OCI-LY1 (cell line): ENCODE measurements around the gene CUEDC1.

Experiments used
- H2AFZ ChIP-seq: fragments of 200-600 bp; sonication (generic), shearing (Covaris generic); 2 replicates; pipeline ENCODE4 v1.6.0; 2014; ENCODE audit warnings: antibody characterized with exemption, mild to moderate bottlenecking, low read length
- H3F3A ChIP-seq: fragments of 200-600 bp; sonication (generic), shearing (Covaris generic); 2 replicates; pipeline ENCODE4 v1.6.0; 2014; ENCODE audit warnings: mild to moderate bottlenecking, antibody characterized with exemption, low read length, moderate library complexity; ENCODE audit not compliant: insufficient read depth
- H3K27ac ChIP-seq: fragments of 200-600 bp; sonication (generic); 2 replicates; pipeline ENCODE4 v1.5.1; 2014; ENCODE audit warnings: low read length, mixed run types, mild to moderate bottlenecking, low read depth; ENCODE audit not compliant: poor library complexity, severe bottlenecking
- H3K27me3 ChIP-seq: fragments of 200-600 bp; sonication (generic); 2 replicates; pipeline ENCODE4 v1.6.0; 2014; ENCODE audit warnings: antibody characterized with exemption, mild to moderate bottlenecking, low read length, moderate library complexity; ENCODE audit not compliant: insufficient read depth
- H3K36me3 ChIP-seq: fragments of 200-600 bp; sonication (generic); 2 replicates; pipeline ENCODE4 v1.6.1; 2014; ENCODE audit warnings: mild to moderate bottlenecking, antibody characterized with exemption, low read length, moderate library complexity, mixed read lengths; ENCODE audit not compliant: insufficient read depth
- H3K4me1 ChIP-seq: fragments of 200-600 bp; sonication (generic); 2 replicates; pipeline ENCODE4 v1.5.1; 2014; ENCODE audit warnings: mild to moderate bottlenecking, low read length, moderate library complexity; ENCODE audit not compliant: insufficient read depth, severe bottlenecking
- H3K4me2 ChIP-seq: fragments of 200-600 bp; sonication (generic), shearing (Covaris generic); 2 replicates; pipeline ENCODE4 v1.6.1; 2014; ENCODE audit warnings: low read length
- H3K4me3 ChIP-seq: fragments of 200-600 bp; sonication (generic); 2 replicates; pipeline ENCODE4 v1.5.1; 2014; ENCODE audit warnings: low read length, low read depth, mild to moderate bottlenecking, mixed read lengths; ENCODE audit not compliant: poor library complexity, severe bottlenecking
- H3K79me2 ChIP-seq: fragments of 200-600 bp; shearing (Covaris generic); 2 replicates; pipeline ENCODE4 v1.6.1; 2016; ENCODE audit warnings: mixed run types, low read length, mixed read lengths; ENCODE audit not compliant: insufficient read depth
- H3K9ac ChIP-seq: fragments of 200-600 bp; sonication (generic), shearing (Covaris generic); 2 replicates; pipeline ENCODE4 v1.6.1; 2014; ENCODE audit warnings: mild to moderate bottlenecking, low read length, mixed read lengths
- H3K9me2 ChIP-seq: fragments of 200-600 bp; sonication (generic), shearing (Covaris generic); 2 replicates; pipeline ENCODE4 v1.6.1; 2014; ENCODE audit warnings: low read depth, mild to moderate bottlenecking, low read length, mixed read lengths
- H3K9me3 ChIP-seq: fragments of 200-600 bp; shearing (Covaris generic); 2 replicates; pipeline ENCODE4 v1.6.1; 2014; ENCODE audit warnings: low read length, mixed read lengths
- H4K20me1 ChIP-seq: fragments of 200-600 bp; sonication (generic), shearing (Covaris generic); 2 replicates; pipeline ENCODE4 v1.6.0; 2016; ENCODE audit warnings: mild to moderate bottlenecking, low read length; ENCODE audit not compliant: insufficient read depth
- EZH2 ChIP-seq: fragments of 200-600 bp; sonication (generic), shearing (Covaris generic); IDR thresholded peaks from 2 replicates; pipeline ENCODE4 v1.8.0; 2017; ENCODE audit warnings: borderline replicate concordance, mixed run types, mild to moderate bottlenecking, antibody characterized with exemption, low read length, moderate library complexity, mixed read lengths
- TF ChIP-seq, protein P1 (sequence below): fragments of 200-600 bp; sonication (generic), shearing (Covaris generic); IDR thresholded peaks from 2 replicates; pipeline ENCODE4 v1.5.1; 2017; ENCODE audit warnings: mild to moderate bottlenecking, antibody characterized with exemption, low read length, moderate library complexity, mixed read lengths

CUEDC1 gene

DNA sequence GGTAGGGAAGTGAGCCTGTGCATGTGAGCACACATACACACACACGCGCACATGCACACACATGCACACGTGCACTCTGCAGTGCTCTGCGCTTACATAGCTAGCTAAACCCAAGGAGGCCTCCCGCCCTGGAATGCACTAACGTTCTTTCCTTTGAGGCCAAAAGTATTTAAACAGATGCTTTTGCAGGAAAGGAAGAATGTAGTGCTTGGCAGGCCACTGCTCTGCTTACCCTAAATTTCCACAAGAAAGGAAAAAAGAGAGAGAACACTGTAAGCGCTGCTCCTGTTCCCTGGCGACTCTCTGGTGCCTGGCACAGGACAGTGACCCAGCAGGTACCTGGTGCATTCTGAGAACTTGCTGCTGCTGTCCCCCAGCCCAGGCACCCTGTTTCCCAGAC is 74.1 kb downstream of the CUEDC1 start:
- no peaks in the 10 kb centered on the region for H3K36me3 ChIP-seq
- H2AFZ ChIP-seq, result no peak overlapping the region
- no peaks in the 10 kb centered on the region for H4K20me1 ChIP-seq
- H3K27ac ChIP-seq, result no peak overlapping the region
- no peaks in the 10 kb centered on the region for H3K9me2 ChIP-seq
- H3K9me3 ChIP-seq, result no peaks in the 10 kb centered on the region
- no peaks in the 10 kb centered on the region for H3F3A ChIP-seq
- no peak overlapping the region for H3K4me3 ChIP-seq
- no peaks in the 10 kb centered on the region for H3K4me1 ChIP-seq
- H3K79me2 ChIP-seq, result no peaks in the 10 kb centered on the region
- no peak overlapping the region for H3K9ac ChIP-seq
- H3K4me2 ChIP-seq, result no peak overlapping the region
- H3K27me3 ChIP-seq, result peaks cover 5% of the 10 kb centered on the region; the same call in 1 of the 2 replicates
- TF ChIP-seq, protein P1, sequence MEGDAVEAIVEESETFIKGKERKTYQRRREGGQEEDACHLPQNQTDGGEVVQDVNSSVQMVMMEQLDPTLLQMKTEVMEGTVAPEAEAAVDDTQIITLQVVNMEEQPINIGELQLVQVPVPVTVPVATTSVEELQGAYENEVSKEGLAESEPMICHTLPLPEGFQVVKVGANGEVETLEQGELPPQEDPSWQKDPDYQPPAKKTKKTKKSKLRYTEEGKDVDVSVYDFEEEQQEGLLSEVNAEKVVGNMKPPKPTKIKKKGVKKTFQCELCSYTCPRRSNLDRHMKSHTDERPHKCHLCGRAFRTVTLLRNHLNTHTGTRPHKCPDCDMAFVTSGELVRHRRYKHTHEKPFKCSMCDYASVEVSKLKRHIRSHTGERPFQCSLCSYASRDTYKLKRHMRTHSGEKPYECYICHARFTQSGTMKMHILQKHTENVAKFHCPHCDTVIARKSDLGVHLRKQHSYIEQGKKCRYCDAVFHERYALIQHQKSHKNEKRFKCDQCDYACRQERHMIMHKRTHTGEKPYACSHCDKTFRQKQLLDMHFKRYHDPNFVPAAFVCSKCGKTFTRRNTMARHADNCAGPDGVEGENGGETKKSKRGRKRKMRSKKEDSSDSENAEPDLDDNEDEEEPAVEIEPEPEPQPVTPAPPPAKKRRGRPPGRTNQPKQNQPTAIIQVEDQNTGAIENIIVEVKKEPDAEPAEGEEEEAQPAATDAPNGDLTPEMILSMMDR, result no peak
- no peak for TF ChIP-seq EZH2

DNA sequence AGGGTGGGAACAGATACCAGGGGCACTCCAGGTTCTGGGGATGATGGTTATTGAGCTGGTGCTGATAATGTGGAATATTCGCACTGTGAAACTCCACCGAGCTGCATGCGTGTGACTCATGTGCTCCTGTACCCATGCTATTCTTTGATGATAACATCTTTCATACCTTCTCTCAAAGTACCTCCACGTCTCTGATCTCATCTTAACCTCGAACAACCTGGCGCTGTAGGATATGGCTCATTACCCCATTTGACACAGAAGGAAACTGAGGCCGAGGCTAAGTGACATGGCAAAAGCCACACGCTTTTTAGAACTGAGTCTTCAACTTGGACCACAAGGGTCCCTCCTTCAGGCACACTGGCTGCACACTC is 75.1 kb downstream of the CUEDC1 start:
- H3K4me2 ChIP-seq, result no peak overlapping the region
- no peak overlapping the region for H3K27ac ChIP-seq
- H3K4me3 ChIP-seq, result no peak overlapping the region
- H3K79me2 ChIP-seq, result no peaks in the 10 kb centered on the region
- peaks cover 5% of the 10 kb centered on the region; the same call in 1 of the 2 replicates for H3K27me3 ChIP-seq
- H2AFZ ChIP-seq, result no peak overlapping the region
- no peaks in the 10 kb centered on the region for H4K20me1 ChIP-seq
- no peaks in the 10 kb centered on the region for H3F3A ChIP-seq
- no peaks in the 10 kb centered on the region for H3K36me3 ChIP-seq
- no peak for TF ChIP-seq EZH2
- TF ChIP-seq, protein P1, result no peak
- H3K4me1 ChIP-seq, result no peaks in the 10 kb centered on the region
- no peaks in the 10 kb centered on the region for H3K9me2 ChIP-seq
- H3K9me3 ChIP-seq, result no peaks in the 10 kb centered on the region
- H3K9ac ChIP-seq, result no peak overlapping the region

DNA sequence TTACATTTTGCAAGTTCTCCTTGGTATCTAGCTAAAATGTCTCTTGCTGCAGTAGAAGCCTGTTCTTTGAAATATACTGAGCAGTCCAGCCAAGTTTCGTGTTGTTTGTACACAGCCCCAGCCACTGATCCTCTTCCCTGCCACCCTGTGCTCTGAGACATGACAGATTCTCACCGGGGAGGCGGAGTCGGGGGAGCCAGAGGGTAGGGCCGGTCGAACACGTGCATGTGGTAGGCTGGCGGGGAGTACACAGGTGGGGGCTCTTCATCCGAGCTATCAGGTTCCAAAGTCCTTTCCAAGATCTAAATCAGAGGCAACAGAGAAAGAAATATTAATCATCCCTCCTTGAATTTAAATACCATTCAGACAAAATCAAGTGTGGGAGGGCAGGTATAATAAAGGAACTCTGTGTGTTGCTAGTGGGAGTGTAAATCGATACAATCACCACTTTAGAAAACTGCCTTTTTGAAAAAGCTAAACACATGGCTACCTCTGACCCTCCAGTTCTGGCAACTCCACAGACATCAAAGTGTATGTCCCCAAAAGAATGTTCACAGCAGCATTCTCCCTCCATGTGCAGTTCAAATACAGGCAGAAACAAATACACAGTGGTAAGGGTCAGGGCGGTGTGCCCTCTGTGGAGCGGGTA is 75.7 kb downstream of the CUEDC1 start:
- H4K20me1 ChIP-seq, result no peaks in the 10 kb centered on the region
- H3K9me2 ChIP-seq, result no peaks in the 10 kb centered on the region
- H3K4me2 ChIP-seq, result no peak overlapping the region
- H3K9me3 ChIP-seq, result no peaks in the 10 kb centered on the region
- no peaks in the 10 kb centered on the region for H3K36me3 ChIP-seq
- H3K27me3 ChIP-seq, result peaks cover 5% of the 10 kb centered on the region; the same call in 1 of the 2 replicates
- H3K4me3 ChIP-seq, result no peak overlapping the region
- H3K4me1 ChIP-seq, result no peaks in the 10 kb centered on the region
- no peak for TF ChIP-seq EZH2
- TF ChIP-seq, protein P1, result no peak
- no peak overlapping the region for H3K27ac ChIP-seq
- no peak overlapping the region for H3K9ac ChIP-seq
- no peak overlapping the region for H2AFZ ChIP-seq
- H3F3A ChIP-seq, result no peaks in the 10 kb centered on the region
- H3K79me2 ChIP-seq, result no peaks in the 10 kb centered on the region
